ENCODE measurements around the gene PTPRU. TPM values are rescaled to one million over a fixed set of nuclear protein-coding genes. Genes with fewer than 3 reads are reported as not detected.

The PTPRU gene
- polyA plus RNA-seq, 1 experiment: 7.8 TPM

DNA sequence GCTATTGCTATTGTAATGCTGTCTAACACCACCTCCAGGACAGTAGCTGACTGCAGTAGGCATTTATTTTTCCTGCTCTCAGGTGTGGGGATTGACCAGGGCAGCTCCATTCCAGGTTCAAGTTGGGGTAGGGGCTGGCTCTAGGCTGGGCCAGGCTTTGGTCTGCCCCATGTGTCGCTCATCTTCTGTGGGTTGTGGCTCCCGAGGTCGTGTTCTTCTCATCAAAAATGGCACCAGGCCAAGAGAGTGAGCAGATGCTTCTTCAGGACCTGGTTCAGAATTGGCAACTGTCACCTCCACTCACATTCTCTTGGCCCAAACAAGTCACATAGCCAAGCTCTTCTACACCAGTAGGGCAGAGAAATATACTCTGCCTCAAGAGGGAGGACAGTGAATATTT lies 133.7 kb downstream of the PTPRU start:
- TF ChIP-seq CTCF (IDR thresholded peaks at IDR 0.05; ENCODE audit: low read depth, low read length): no peak
- POLR2A ChIA-PET: no interaction called here
- Histone ChIP-seq H3K4me3 (ENCODE audit: low read depth, low read length) (no peak overlapping the region), H3K9me3 (ENCODE audit: control insufficient read depth, insufficient read depth, low read length) (no peaks in the 10 kb centered on the region), H3K27me3 (ENCODE audit: control insufficient read depth, insufficient read depth, low read length) (peaks cover 10% of the 10 kb centered on the region), H3K27ac (ENCODE audit: low read depth, low read length) (no peak overlapping the region)
- DNase-seq (ENCODE audit: low read depth, low spot score): no peak
- CTCF ChIA-PET: no interaction called here

GRCh38 chr1:29371332-29371731 lies 135.0 kb downstream of the PTPRU start:
- CTCF ChIA-PET: no interaction called here
- no peak for TF ChIP-seq CTCF (IDR thresholded peaks at IDR 0.05; ENCODE audit: low read depth, low read length)

GRCh38 chr1:29372108-29372507 lies 135.8 kb downstream of the PTPRU start:
- H3K27me3 ChIP-seq (ENCODE audit: control insufficient read depth, insufficient read depth, low read length): peaks cover 8% of the 10 kb centered on the region
- H3K4me3 ChIP-seq (ENCODE audit: low read depth, low read length): no peak overlapping the region
- H3K9me3 ChIP-seq (ENCODE audit: control insufficient read depth, insufficient read depth, low read length): no peaks in the 10 kb centered on the region; the same call in 1 of the 2 replicates
- ChIA-PET CTCF (interaction anchor here (0.7 kb wide), 1 partner anchor 422 kb away, joined by 4 read pairs; no protein-coding TSS in a partner anchor), POLR2A (no interaction called here)
- no peak for TF ChIP-seq CTCF (IDR thresholded peaks at IDR 0.05; ENCODE audit: low read depth, low read length)
- no peak for DNase-seq (ENCODE audit: low read depth, low spot score)
- no peak overlapping the region for H3K27ac ChIP-seq (ENCODE audit: low read depth, low read length)

More at GRCh38 chr1:29371332-29371731, 135.0 kb downstream of the PTPRU start:
- H3K27ac ChIP-seq (ENCODE audit: low read depth, low read length): no peak overlapping the region
- H3K27me3 ChIP-seq (ENCODE audit: control insufficient read depth, insufficient read depth, low read length): peaks cover 8% of the 10 kb centered on the region
- no peaks in the 10 kb centered on the region for H3K9me3 ChIP-seq (ENCODE audit: control insufficient read depth, insufficient read depth, low read length)
- H3K4me3 ChIP-seq (ENCODE audit: low read depth, low read length): no peak overlapping the region
- no peak for DNase-seq (ENCODE audit: low read depth, low spot score)
- POLR2A ChIA-PET: no interaction called here

Other genes starting within 250 kb of the PTPRU start
- 9.8 and 10.5 TPM in 2 replicates for gene TMEM200B, start 112.6 kb upstream of the PTPRU start, polyA plus RNA-seq (2011; rRNA removed)
- gene SRSF4, start 54.6 kb upstream of the PTPRU start, polyA plus RNA-seq (2011; rRNA removed): 39.7 and 45.6 TPM in 2 replicates
- gene MECR, start 5.6 kb upstream of the PTPRU start, polyA plus RNA-seq (2011; rRNA removed): 18.2 and 23.4 TPM in 2 replicates